GM18873 (cell line): ENCODE measurements around the gene MPP4.

Experiments used
- ATAC-seq: cut with Tn5 transposase; IDR thresholded peaks from one replicate; pipeline ENCODE4 v1.9.1; 2021; ENCODE audit warnings: mild to moderate bottlenecking, moderate library complexity, moderate number of reproducible peaks; ENCODE audit not compliant: unreplicated experiment, low FRiP score

The MPP4 gene

GRCh38 chr2:201633661-201634249 is 64.7 kb downstream of the MPP4 start:
- ATAC-seq: no peak

DNA sequence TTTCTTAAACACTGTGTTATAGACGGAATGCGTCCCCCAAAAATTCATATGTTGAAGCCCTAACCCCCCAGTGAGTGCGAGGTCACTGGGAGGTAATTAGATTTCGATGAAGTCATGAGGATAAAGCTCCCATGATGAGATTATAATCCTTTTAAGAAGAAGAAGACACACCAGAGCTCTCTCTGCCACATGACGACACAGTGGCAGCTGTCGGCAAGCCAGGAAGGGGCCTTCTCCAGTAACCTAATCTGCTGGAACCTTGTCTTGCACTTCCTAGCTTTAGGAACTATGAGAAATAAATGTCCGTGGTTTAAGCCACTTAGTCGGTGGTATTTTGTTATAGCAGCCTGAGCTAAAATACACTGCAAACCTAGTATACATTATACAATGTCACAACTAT is 67.4 kb downstream of the MPP4 start:
- ATAC-seq: no peak

DNA sequence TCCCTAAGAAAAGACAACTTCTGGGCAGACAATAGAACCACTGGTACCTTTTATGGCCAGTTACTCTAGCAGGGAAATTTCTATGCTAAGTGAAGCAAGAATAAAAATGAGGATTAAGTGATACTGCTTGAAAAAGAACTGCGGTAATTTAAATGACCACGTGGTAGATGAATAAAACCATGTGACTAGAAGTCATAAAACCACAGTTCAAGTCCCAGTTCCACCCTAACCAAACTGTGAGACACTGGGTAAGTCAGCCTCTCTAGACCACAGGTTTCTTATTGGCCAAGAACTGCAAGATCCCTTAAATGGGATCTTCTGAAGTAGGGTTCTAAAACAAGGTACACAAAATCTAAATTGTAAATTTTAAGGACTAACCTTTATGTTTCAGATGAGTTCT is 67.9 kb downstream of the MPP4 start:
- no peak for ATAC-seq

GRCh38 chr2:201628545-201628944 is 69.9 kb downstream of the MPP4 start:
- ATAC-seq: no peak

GRCh38 chr2:201622306-201622970 is 76.0 kb downstream of the MPP4 start:
- ATAC-seq: no peak

DNA sequence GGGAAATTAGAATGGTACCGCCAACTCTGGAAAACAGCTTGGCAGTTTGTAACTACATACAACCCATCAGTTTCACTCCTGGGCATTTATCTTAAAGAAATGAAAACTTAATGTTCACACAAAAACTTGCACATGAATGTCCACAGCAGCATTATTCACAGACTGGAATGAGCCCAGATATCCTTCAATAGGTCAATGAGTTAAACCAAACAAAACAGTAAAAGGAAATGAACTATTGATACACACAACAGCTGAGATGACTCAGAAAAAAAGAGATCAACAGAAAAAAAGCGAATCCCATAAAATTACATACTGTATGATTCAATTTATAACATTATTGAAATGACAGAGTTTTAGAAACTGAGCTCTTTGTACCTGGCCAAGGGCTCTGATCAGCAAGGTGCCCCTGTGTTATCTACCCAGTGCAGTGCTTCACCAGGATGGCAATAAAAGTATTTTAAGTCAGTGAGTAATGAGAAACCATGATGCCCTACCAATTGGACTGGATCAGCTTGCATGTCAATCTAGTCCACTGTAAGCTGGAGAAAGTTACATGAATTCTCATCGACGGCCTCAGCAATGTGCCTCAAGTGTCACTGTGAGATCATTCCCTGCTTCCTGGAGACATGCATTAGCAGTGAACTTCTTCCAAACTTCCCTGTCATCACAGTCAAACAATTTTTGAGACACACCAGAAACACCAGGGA is 77.0 kb downstream of the MPP4 start:
- ATAC-seq: no peak

GRCh38 chr2:201618744-201619662 is 79.4 kb downstream of the MPP4 start:
- no peak for ATAC-seq

GRCh38 chr2:201608021-201608420 is 90.4 kb downstream of the MPP4 start:
- no peak for ATAC-seq

DNA sequence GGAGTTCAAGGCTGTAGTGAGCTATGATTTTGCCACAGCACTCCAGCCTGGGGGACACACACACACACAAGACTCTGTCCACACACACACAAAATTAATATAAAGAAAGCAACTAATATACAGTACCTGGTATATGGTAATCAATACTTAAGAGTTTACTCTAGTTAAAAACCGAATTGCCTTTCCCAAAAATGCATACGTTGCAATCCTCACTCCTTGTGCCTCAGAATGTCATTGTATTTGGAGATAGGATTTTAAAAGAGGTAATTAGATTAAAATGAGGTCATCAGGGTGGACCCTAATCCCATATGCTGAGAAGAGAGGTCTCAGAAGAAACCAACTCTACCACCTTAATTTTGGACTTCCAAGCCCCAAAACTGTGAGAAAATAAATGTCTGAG is 90.9 kb downstream of the MPP4 start:
- no peak for ATAC-seq

DNA sequence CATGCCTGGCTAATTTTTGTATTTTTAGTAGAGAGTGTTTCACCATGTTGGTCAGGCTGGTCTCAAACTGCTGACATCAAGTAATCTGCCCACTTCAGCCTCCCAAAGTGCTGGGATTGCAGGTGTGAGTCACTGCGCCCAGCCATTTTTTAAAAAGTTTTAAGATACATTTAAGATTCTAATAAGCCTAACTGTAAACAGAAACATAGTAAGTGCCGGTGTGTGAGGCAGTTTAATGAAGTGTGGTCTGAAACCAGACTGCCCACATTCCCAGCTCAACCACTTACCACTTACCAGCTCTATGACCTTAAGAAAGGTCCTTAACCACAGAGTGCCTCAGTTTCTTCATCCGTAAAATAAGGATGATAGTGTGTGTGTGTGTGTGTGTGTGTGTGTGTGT is 97.5 kb downstream of the MPP4 start:
- ATAC-seq: no peak

DNA sequence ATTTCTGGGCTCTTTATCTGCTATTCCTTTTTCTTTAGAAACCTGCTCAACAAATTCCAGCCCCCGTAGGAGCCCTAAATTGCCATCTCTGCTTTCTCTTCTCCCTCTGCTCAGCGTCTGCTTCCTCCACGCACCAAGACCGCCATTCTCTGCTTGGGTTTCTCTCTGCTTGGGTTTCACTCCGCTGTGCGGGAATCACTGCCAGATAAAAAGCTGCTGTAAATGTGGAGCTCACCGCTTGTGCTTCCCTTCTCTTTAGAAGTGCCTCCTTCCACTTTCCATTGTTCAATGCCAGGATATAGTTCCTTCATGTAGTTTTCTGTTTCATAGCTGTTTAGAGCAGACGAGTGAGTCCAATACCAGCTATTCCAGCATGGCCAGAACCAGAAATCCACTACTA is 101.0 kb downstream of the MPP4 start:
- ATAC-seq: no peak
